G401.6 (cell line): ENCODE results near the gene CCN6.

ENCODE experiments used
- FAIRE-seq: peaks from 2 replicates; lab custom pipeline; 2012; peaks lifted over from hg19 to GRCh38; lab: Jason Lieb, UNC

CCN6 gene

DNA sequence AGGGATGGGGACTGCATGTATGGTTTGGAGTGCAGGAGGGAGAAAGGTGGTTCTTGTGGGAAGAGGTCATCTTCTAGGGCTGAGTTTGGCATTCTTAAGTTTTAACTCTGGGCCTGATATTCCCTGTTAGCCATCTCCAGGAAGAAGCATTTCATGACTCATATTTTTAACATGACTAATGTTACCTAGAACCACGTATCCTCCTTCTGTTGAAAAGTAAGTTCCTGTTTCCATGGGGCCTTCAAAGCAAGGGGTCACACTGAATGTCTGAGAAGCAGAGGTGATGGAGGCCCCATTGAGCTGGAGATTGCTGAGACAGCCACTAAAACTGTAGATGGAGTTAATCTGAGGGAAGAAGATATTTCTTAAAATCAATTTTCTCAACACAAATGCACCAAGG is 63.6 kb downstream of the CCN6 start:
- FAIRE-seq, result no peak

DNA sequence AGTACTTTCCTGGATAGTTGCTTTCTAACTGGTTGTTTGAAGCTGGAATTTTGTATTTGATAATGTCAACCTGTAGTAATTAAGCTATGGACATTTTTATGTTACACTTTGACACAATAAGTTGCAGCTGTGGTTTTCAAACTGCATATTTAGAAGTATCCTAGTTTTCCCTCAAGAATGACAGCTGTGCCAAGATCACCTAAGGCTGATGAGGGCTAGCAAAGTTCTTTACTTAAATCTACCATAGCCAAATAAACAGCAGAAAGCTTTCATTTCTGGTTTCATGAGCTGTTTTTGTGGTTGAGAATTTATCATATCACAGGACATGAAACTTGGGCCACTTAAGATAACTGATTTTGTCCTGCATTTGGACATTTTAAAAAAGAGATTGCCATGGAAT is 64.1 kb downstream of the CCN6 start:
- no peak for FAIRE-seq
